Stimulated activated CD4-positive, alpha-beta T cell treated with anti-CD3 and anti-CD28 coated beads, Interleukin-1b, Interleukin-23, amount 100 ng/mL, for 48 hours (primary cell): Measurements from ENCODE around the gene TMX2.
"Not testable (repeated sequence)": the region's sequence is repeated elsewhere in the genome, so short reads cannot be mapped to it uniquely, and the experiment has no call there.

ENCODE experiments used
- DNase-seq: peaks from one replicate; pipeline ENCODE4 v3.0.0-alpha.2; 2020

Gene TMX2

DNA sequence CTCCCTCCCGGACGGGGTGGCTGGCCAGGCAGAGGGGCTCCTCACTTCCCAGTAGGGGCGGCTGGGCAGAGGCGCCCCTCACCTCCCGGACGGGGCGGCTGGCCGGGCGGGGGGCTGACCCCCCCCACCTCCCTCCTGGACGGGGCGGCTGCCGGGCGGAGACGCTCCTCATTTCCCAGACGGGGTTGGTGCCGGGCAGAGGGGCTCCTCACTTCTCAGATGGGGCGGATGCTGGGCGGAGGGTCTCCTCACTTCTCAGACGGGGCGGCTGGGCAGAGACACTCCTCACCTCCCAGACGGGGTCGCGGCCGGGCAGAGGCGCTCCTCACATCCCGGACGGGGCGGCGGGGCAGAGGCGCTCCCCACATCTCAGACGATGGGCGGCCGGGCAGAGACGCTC, 4.3 kb downstream of the TMX2 start:
- DNase-seq, result not testable (repeated sequence)

DNA sequence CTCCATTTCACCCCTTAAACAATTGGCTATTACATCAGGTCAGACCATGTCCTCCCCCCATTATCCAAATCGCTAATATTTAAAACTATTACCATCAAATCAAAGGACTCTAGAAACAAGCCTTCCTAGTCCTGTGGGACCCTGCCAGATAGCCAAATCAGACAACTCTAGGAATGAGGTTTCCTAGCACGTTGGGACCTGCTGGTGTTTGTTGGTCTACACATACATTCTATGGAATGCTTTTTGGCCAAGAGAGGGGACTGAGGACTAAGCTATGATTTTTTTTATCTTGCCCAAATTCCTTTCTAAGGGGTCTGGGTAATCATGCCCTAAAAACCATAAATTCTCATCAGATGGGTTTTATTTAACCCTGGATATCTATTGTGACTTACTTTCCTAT, 14.8 kb downstream of the TMX2 start:
- DNase-seq, result no peak

DNA sequence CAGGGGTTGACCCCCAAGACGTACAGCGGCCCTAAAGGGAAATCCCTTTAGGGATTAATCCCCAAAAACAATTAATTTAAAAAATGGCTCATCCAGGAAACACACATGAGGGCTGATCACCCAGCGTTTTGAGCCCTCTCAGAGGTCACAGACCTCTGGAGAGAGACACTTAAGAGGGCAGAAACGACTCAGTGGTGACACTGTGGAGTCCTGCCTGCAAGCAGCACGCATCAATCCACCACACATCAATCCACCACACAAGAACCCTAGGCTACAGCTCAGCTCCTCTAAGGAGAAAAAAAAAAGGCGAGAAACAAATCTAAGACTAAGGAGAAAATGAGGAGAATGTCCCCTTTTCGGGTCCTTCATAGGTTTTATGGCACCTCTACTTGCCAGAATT, 16.4 kb downstream of the TMX2 start:
- no peak for DNase-seq

DNA sequence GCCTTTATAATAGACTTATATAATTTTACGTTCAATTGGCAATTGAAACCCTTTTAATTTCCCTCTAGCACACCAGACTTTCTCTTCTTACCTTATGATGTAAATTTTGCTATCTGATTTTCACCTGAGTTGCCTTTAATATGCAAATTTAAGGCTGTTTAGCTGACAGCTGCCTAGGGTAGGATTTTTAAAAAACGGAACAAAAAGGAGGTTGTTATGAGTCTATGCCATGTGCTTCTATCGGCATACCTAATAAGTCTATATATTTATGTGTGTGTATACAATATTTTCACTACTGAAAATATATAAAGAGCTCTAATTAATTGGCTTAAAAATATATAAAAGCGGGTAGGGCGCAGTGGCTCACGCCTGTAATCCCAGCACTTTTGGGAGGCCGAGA, 17.1 kb downstream of the TMX2 start:
- no peak for DNase-seq

DNA sequence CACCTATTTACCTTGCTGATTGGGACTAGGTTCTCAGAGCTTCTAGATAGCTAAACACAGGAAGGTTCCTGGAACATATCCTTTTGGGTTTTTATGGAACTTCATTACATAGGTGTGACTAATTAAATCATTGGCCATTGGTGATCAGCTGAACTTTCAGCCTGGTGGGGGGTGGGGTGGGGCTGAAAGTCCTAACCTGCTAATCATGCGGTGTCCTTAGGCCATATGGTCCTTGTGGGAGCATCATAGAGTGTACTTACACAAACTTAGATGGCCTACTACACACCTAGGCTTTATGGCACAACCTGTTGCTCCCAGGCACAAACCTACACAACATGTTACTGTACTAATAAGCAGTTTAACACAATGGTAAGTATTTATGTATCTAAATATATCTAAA, 20.3 kb downstream of the TMX2 start:
- no peak for DNase-seq

DNA sequence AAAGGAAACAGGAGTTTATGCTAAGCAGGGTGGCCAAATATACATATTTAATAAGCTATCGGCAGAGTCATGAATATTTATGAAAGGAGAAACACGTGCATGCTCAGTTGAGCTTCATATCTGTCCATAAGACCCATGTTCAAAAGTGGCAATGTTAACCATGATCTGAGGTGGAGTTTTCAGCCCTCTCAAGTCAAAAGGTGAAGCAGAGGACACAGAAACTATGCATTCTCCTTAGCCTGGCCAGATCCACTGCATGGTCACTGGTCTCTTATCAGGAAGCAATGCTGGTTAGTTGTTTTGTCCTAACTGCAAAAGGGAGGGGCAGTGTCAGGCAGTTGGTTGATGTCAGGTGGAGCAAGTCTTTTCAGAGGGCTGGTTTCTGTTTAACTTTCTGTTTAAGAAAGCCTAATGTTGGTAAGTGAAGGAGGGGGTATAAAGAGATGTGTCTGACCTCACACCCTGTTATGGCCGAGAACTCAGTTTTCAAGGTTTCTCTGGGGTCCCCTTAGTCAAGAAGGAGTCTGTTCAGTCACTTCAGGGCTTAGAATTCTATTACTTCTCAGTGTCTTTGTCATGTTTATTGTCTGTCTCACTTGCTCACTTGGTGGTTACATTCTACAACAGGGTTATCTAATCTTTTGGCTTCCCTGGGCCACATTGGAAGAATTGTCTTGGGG, 23.4 kb downstream of the TMX2 start:
- DNase-seq, result no peak

DNA sequence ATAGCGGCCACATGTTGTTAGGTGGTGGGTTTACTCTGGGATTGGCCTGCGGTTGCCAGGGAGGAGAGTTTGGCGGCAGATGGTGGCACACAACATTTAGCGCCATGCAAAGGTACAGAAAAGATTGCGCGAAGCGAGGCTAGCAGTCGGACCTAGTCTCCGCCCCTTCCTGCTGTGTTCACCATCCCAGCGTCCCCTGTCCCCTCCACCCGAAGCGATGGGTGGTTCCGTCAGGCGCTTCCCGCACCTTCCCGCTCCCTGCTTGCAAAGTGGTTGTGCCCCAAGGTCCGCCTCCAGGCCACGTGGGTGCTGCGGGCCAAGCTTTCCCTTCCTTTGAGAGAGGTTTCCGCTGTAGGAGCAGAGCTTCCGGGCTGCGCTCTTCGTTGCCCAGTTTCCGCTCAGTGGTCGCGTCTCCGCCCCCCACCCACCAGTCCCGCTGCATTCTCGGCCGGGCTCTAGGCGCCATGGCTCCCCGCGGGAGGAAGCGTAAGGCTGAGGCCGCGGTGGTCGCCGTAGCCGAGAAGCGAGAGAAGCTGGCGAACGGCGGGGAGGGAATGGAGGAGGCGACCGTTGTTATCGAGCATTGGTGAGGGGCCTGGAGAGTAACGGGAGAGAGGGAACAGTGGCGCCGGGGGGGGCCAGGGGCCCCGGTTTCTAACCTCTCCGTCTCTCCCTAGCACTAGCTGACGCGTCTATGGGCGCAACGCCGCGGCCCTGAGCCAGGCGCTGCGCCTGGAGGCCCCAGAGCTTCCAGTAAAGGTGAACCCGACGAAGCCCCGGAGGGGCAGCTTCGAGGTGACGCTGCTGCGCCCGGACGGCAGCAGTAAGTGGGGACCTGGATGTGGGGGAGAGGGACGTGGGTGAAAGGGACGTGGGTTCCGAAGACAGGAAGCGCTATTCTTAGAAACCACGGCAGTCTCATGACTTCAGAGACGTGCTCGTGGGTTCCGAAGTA, 29.0 kb downstream of the TMX2 start, which contains the start of gene SELENOH:
SELENOH (plus strand) TSS at position 360 of the 955 bp plus-strand sequence; CDS start at position 465, 105 bp downstream.
- peak; percentile 98 for DNase-seq

DNA sequence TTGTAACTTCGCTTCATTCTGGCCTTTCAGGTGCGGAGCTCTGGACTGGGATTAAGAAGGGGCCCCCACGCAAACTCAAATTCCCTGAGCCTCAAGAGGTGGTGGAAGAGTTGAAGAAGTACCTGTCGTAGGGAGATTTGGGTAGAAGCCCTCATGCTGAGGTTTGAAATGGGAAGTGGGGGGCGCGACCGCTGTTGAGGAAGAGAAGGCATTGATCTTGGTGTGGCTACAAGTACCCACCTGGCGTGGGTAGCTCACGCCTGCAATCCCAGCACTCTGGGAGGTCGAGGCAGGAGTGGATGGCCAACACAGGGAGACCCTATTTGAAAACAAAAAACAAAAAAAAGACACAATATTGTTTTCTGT, 29.7 kb downstream of the TMX2 start:
- DNase-seq, result no peak

DNA sequence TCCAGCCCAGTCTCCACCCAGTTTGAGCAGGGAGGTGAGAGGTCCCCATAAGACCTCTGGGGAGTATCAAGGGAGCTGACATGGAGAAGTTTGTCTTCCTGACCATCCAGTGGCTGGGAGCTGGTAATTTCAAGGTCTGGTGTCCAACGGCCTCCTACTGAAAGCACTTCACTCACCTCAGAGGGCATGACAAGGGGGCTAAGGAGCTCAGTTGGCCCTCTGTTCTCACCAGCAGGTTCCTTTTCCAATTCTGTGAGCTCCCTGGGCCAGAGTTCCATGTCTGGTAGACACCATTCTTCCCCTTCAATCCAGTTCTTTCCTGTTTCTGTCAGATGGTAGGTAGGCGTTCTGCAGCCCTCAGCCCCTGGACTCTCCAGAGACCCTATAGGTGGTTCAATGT, 32.0 kb downstream of the TMX2 start:
- no peak for DNase-seq

DNA sequence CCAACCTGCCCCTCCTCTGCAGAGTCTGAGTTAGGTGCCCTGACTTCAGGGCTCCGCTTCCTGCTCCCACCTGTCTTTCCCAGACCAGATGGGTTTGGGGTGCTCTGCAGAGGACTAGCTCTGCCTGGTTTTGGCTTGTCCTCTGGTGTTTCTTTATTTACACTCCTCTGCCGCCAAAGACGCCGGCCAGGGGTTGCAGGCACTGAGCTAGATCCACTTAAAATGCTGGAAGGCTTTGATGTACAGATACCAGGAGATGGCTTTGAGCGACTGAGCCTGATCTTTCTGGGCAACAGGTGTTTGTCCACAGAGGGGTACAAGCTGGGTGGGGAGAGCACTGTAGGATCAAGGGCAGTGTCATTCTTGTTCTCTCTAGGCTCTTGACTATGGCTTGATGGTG, 32.8 kb downstream of the TMX2 start:
- no peak for DNase-seq

DNA sequence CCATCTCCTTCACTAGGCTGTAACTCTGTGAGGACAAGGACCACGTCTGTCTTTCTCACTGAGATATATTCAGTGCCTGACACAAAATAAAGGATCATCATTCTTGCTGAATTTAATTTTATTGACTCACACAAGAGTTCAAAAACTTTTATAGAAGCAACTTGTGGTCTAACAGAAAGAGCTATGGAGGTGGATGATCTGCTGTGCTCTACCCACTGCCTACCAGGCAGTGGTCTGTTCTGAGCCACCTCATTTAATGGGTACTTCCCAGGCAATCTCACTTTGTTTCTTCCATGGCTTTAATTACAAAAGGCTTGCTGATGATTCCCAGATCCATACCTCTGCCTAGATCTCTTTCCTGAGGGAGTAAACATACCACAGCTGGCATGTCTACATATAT, 34.5 kb downstream of the TMX2 start:
- DNase-seq, result no peak

DNA sequence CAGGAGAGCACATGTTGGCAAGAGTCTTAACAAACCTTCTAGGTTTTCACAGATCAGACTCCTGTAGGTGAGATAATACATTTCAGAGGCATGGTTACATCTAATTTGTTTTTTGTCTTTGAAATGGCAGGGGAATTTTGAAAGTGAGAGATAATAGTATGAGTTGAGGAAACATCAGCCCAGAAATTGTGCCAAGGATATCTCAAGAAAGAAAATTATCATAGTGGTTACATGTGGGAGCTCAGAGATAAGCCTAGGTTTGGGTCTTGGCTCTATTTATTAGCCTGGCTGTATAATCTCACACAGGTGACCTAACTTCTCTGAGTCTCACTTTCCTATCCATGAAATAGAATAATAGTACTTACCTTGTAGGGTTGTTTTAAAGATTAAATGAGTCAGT, 38.8 kb downstream of the TMX2 start:
- DNase-seq, result no peak

DNA sequence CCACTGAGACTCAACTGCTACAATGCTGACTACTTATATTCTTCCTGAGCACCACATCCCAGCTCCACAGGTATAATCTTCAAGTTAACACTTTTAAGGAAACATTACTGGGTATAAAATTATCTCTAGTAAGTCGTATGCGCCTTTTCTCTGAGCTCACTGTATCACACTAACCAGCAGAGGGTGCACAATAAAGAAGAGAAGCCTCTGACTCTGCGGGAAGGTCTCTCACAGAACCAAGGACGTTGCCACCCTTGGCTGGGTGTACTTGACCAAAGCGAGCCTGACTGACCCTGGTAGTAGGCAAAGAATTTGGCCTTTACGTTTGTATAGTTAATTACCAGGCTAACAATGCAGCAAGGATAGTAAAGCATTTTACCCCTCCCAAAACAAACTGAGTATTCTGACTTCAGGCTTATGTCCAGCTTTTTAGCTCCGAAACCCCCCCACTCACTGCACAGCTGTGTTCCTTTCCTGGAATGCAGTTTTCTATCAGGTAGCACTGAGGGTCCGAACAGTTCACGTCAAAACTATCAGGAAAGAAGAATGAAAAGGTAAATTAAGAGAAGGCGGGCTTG, 39.4 kb downstream of the TMX2 start, which contains the start of gene BTBD18:
BTBD18 (minus strand) TSS at position 144 of the 578 bp plus-strand sequence. CDS start 631 bp downstream, outside the sequence.
- no peak for DNase-seq

DNA sequence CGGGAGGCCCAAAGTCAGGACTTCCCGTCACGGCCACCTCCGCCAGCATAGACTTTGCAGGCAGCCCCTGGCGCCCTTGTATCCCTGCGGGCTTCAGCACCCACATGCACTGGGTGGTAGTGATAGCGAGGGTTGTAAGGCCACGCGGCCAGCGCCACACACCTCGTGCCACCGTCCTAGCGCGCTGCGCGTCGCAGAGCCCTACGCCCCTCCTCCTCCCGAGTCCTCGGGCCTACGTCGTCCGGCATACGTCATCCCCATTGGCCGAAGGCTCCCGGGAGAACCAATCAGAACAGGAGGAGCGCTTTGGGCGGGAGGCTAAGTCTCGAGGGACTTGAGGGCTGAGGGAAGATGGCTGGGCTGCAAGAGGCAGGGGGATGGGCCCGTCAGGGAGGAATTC, 40.6 kb downstream of the TMX2 start:
- no peak for DNase-seq

DNA sequence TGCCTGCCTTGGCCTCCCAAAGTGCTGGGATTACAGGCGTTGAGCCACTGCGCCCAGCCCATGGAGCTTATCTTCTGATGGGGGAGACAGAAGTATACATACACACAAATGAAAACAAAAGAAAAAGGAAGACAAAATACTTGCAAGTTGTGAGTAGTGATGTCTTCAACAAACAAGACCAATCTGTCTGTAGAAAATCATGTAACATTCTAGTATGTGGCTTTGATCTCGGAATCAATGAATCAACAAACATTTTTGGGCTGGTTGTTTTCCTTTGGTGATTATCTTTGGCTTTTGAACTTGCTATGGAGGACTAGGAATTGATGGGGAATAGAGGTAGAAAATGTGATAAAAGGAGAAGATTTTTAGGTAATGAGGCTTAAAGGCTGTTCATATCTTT, 45.8 kb downstream of the TMX2 start:
- no peak for DNase-seq

DNA sequence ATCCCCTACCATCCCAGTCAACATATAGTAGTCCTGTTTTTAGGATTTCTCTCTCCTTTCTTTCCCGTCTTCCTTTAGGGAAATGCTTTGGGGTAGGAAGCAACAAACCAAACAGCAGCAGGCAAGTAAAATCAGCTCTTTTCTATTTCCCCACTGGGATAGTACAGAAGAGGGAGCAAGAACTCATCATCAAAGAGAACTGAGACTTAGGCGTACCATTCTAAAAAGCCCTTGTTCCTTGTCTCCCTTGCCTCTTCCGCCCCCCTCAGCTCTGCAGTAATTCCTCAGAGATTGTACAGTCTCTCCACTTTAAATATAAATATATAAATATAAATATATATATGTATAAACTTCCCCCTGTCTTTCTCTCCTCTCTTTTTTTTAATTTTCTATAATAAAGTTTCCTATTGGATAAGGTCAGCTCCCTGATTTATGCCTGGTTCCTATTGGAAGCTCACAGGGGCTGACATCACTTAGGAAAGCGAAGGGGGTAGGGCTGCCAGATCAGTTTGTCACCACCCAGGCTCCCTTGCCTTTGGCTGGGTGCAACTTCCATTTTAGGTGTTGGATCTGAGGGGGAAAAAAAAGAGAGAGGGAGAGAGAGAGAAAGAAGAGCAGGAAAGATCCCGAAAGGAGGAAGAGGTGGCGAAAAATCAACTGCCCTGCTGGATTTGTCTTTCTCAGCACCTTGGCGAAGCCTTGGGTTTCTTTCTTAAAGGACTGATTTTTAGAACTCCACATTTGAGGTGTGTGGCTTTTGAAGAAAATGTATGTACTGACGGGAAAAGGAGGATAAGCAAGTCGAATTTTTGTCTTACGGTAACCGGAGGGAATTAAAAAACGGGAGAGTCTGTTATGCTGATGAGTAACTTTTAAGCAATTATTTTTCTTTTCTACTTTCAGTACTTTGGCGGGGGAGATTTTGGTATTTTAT, 49.2 kb downstream of the TMX2 start, which contains the start of gene CTNND1:
CTNND1 (plus strand) TSS at position 502 of the 934 bp plus-strand sequence. CDS start 29,677 bp downstream, outside the sequence.
- no peak for DNase-seq

DNA sequence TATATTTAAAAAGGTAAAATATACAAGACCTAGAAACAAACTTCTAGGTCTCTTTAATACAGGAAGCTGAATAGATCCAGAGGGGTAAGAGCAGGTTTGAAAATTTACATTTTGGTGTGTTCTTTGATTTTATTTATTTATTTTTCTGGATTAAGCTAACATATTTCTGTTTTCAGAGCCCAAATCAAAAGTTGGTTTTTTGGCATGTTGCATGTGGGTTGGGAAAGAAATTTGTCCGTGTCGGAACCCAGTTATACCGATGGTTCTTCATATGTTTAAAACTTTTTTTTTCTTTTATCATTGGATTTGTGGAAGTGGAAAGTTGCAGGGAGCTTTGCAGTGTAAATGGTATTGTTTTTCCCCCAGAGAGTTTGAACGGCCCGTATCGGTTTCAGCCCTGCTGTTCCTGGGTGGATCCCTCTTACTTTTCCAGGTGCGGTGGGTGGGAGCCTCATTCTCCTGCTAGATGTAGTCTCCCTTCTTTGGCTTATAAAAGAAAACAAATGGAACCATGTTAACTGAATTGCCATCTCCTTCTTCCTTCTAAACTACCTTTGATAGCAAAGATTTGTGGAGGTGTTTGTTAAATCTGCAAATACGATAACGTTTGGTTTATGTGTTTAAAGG, 50.0 kb downstream of the TMX2 start:
- no peak for DNase-seq

DNA sequence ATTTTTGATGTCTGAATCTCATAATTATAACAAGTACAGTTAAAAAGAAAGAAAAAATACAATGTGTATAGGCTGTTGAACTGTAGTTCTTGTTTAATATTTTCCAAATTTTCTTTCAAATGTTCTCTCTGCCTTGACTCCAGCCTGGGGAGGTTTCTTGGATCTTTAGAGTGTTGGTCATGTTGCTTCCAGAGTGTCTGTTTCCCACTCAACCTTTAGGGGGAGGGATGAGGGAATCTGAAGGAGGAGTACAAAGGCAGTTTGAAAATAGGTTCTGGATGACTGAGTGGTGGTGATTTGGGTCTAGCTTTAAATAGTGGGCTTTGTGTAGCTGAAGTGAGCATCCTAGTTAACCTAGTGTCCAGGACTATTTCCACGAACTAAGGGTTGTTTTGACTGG, 51.2 kb downstream of the TMX2 start:
- no peak for DNase-seq

DNA sequence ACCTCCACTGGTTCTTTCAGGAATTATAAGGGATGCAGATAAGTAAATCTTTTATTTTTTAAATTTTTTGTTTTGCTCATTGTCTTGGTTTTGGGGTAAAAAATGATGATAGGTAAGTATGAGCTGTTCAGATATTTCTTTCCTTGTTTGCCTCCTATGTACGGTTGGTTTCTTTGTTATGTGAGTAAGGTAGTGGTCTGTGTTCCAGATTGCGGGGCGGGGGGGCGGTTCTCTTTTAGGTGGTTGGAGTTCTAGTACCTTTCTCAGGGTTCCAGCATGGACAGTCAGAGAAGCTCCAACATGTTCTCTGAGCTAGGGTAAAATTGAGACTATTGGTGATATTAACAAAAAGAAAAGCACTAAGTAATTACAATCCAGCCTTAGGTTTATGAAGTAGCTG, 51.6 kb downstream of the TMX2 start:
- no peak for DNase-seq

DNA sequence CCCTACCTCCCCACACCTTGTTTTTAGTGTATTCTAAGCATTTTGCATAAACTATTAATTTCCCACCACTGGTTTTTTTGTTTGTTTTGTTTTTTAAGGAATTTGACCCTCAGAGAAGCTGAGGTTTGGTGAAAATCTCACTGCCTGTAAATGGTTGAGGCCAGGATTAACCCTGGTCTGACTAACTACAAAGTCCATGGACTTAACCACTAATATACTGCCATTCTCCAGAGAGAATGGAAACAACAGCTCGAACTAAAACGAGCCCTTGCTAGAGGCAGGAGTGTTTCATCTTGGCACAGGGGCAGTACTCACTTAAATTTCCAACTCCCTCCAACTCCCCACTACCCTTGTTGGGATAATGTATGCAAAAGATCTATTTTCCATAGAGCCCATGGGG, 52.2 kb downstream of the TMX2 start:
- DNase-seq, result no peak

DNA sequence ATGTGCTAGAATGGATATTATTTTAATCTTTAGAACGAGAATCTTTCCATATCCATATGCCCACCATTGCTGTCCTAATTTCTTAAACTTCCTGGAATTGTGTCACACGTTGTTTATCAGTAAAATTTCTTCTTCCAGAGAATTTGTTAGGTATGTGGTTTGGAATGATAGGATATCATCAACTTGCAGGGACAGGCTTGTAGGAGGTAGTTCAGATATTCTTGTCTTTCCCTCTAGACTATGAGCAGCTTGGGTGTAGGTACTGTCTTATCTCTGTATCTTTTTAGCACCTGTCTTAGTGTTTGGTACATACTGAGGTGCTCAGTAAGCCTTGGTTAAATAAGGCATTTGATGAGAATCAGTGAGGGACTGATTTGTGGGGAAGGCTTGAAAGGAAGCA, 52.6 kb downstream of the TMX2 start:
- no peak for DNase-seq

DNA sequence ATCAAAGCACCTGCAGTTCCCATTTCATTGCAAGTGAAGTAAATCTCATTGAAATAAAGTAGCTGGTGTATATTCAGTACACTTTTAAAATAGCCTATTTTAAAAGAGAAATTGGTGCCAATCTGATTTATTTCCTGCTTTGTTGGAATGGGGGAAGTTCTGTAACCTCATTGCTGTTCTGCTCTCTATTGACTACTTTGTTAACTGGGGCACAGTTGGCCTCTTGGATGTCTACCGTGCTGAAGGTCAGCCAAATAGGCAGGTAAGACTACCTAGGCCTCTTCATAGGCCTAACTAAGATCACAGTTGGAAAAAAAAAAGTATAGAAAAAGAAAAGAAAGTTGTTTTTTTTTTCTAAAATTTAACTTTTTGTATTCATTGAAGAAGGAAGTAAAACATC, 58.4 kb downstream of the TMX2 start:
- DNase-seq, result no peak
